ENCODE measurements around the gene HOXB1.
"Not testable (repeated sequence)": the region's sequence is repeated elsewhere in the genome, so short reads cannot be mapped to it uniquely, and the experiment has no call there.

The HOXB1 gene

GRCh38 chr17:48541577-48542113 lies 10.8 kb upstream of the HOXB1 start:
- DNase-seq: no peak

DNA sequence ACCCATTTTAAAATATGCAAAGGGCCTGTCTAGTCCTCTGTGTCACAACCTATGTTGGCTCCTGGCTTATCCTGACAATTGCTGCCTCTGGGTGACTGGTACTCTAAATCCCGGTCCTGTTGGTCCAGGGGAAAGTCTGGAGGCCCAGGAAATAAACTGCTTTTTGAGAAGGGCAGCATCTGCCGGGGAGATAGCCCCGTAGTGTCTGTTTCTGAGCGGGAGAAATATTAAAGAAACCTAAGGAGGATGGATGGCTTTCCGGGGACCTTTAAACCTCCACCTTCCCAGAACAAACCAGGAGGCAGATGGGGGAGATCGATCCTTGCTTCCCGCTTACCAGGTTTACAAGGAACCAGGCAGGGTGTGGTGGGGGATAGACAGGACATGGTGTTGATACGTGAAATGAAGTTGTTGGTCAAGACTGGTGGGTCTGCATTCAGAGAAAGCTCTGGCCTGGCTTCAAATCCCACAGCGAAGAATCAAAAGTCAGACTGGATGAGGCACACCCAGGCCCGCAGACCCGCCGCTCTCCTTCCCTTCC lies 10.3 kb upstream of the HOXB1 start:
- no peak for DNase-seq

GRCh38 chr17:48540213-48540612 lies 9.4 kb upstream of the HOXB1 start:
- DNase-seq: no peak

- DNase-seq: no peak
Observed at GRCh38 chr17:48539177-48539576, 8.4 kb upstream of the HOXB1 start.

DNA sequence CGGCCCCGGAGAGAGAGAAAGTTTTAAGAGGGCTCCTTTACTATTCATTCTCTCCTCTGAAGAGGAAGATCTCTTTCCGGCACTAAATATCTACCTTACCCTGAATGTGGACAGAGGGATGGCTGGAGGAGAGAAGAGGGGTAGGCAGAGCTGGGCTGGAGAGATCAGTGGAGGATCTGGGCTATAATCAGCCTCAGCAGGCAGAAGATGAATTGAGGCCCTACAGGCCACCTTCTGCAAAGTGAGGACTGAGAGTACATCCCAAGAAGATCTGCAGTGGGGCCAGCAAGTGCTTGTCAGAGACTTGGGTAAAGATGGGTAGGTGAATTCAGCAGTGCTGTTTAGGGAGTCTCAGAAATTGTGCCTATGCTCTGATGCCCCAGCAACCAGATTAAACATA lies 6.5 kb upstream of the HOXB1 start:
- no peak for DNase-seq

DNA sequence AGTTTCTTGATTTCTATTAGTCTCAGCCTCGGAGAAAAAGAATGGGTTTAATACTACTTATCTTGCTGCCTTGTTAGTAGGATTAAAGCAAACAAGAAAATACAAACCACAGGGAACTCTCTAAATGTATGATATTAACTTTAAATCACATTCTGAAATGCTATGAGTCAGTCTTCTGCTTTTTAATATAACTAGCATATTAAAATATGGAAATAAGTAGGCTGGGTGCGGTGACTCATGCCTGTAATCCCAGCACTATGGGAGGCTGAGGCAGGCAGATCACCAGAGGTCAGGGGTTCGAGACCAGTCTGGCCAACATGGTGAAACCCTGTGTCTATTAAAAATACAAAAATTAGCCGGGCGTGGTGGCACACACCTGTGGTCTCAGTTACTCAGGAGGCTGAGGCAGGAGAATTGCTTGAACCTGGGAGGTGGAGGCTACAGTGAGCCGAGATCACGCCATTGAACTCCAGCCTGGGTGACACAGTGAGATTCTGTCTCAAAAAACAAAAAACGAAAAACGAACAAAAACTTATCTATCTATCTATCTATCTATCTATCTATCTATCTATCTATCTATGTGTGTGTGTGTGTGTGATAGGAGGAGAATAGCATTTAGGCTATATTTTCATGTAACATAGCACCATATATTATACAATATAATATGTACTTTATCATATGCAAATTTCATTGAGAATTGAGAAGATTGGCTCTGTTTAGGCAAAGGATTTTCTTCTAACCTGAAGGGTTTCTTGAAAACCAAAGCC lies 5.2 kb upstream of the HOXB1 start:
- not testable (repeated sequence) for DNase-seq

DNA sequence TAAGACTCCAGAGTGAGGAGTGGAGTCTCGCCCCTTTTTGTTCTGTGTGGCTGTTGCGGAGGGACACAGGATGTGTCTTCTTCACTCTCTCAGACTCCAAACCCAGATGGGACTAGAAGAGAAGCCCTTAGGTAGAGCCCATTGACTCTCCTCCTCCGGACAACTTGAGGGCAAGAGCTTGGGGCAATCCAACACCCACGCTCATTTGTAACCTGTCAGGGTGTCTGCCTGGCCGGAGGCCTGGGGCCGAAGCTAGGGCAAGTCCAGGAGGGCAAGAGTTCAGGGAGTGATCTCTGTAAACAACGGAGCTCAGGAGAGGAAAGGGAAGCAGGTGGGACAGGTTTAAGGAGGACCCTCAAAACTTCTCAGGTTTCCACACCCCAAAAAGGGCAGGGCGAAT lies 1.4 kb upstream of the HOXB1 start:
- no peak for DNase-seq

DNA sequence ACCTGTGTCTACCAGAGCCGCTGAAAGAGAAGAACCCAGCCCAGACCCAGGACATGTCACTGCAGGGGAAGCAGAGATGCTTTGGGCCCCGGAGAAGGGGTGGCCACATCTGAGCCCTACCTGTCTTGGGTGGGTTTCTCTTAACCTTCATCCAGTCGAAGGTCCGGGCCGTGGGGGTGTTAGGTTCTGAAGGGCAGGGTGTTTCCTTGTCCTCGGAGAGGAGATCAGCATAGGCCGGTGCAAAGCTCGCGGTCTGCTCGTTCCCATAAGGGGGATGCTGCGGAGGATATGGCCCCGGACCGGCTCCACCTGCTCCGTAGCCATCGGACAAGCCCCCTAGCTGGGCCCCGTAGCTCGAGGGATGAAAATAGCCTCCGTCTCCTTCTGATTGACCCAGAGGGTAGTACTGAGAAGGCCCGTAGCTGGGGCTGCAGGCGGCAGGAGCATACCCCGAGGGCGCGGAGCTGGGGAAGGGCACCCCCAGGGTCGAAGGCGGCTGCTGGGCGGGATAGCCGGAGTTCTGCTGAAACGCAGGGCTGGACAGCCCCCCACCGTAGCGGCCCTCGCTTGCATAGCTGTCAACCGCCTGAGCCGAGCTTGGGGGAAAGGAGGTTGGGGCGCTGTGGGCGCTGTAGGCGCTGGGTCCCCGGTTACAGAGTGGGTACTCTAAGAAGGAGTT lies 464 bp downstream of the HOXB1 start:
- DNase-seq: no peak

- DNase-seq: no peak
Observed at GRCh38 chr17:48529683-48530009, 1.2 kb downstream of the HOXB1 start.

GRCh38 chr17:48528936-48529682 lies 1.7 kb downstream of the HOXB1 start:
- no peak for DNase-seq

DNA sequence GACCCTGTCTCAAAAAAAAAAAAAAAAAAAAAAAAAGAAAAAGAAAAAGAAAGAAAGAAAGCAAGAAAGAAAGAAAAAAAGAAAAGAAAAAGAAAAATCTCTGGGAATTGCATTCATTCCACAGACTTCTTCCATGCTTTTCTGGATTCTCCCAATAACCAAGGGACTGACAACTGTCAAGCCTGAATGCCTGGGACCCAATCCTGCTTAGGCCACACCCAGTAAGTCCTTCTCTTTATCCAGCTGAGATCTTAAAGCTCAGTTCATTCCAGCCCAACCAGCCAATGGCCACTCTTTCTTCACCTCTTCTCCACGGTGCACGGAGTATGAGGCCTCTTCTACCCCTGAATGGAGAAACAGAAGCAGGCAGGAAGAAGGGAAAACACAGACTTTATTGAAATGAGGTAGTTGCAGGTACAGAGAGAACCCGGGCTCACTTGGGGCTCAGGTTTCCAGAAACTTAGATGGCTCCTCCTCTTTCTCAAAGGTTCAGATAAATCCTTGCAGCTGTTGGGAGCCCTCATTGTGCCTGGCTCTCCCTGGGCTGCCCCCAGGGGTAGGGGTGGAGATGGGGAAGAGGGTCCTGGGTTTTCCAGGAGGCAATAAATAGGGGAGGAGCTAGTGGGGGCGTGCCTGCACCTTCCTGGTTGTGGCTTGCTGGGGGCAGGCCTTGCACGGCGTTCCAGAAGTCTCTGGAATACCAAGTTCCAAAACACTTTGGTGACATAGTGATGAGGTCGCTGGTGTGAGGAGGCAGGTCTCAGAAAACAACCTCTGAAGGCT lies 2.5 kb downstream of the HOXB1 start:
- no peak for DNase-seq

- no peak for DNase-seq
Observed at GRCh38 chr17:48527547-48527932, 3.3 kb downstream of the HOXB1 start.

GRCh38 chr17:48526608-48527546 lies 3.9 kb downstream of the HOXB1 start:
- DNase-seq: no peak

DNA sequence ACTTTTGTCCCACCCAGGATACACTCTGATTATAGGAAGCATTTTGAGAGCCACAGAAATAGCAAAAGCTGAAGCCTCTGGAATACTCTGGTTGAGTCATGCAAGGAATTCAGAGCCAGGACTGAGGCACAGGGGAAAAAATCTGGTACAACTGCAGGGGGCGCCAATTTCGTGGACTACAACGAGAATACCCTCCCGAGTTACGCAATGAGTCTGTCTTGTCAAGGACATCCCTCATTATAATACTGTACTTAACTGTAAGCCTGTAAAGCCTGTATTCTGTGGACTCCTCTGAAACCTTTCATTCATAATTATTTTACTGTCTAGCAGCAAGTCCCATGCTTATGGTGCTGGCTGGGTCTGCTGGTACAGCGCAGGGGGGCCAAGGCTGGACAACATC lies 7.8 kb downstream of the HOXB1 start:
- no peak for DNase-seq

- peak; percentile 48 for DNase-seq
Observed at GRCh38 chr17:48522031-48522653, 8.7 kb downstream of the HOXB1 start.

DNA sequence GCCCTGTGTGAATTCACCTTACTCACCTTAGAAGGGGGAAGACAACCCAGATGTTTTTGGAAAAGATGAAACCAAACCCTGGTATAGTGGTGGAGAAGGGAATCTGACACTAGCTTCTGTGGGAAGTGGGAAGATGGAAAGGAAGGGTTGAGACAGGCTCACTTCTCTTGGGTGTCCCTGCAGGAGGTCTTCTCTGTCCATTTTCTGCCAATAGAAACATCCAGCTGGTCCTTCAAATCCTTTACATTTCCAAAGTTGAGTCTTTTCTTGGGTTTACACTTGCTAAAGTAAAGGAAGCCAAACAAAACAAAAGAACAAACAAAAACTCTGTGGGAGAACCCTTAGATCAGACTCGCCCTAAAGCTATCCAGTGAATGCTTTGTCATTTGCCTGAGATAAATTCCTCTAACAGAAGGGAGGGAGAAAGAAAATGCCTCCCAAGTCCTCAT lies 10.2 kb downstream of the HOXB1 start:
- DNase-seq: no peak

DNA sequence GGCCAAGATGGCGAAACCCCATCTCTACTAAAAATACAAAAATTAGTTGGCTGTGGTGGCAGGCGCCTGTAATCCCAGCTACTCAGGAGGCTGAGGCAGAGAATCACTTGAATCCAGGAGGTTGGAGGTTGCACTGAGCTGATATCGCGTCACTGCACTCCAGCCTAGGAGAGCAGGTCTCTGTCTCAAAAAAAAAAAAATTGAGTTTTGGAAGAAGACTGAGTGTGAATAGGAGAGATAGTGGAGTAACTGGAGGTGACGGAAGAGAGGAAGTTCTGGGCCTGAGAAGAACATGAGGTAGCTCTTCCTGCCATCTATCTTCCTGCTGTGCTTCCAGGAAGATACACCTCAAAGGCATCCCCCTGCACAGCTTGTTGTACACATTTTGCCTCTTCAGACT lies 11.4 kb downstream of the HOXB1 start:
- DNase-seq: no peak

GRCh38 chr17:48517478-48517877 lies 13.3 kb downstream of the HOXB1 start:
- no peak for DNase-seq

GRCh38 chr17:48515925-48516900 lies 14.6 kb downstream of the HOXB1 start:
- DNase-seq: no peak

DNA sequence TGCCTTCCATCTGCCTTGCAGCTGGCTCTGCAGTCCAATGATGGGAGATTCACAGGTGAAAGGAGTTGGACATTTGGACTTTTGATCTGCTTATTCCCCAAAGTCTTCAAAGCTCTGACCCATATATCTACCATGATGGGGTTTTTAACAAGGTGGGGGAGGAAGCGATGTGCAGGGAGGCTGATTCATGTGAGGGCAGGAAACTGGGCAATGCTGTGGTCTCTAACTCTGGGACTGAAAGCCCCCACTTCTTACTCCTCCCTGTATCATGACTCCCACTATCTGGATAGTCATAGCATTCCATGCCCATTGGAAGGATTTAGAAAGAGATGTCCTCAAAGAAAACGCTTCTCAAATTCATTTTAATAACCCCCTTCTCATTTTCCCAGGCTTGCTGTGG lies 16.3 kb downstream of the HOXB1 start:
- DNase-seq: no peak

Measured in DMS153 (cell line).